KMS-11 (cell line): ENCODE data around the gene APOH.

Source experiments
- H2AFZ ChIP-seq: fragments of 200-600 bp; sonication (generic); 2 replicates; pipeline ENCODE4 v1.6.1; 2016; ENCODE audit warnings: antibody characterized with exemption, mixed run types, low read depth
- H3K27ac ChIP-seq: fragments of 200-600 bp; sonication (generic); 2 replicates; pipeline ENCODE4 v1.6.1; 2016; ENCODE audit warnings: mild to moderate bottlenecking, mixed run types
- H3K27me3 ChIP-seq: fragments of 200-600 bp; sonication (generic); 2 replicates; pipeline ENCODE4 v1.6.1; 2017; ENCODE audit warnings: mild to moderate bottlenecking, low read depth, mixed run types, moderate library complexity; ENCODE audit not compliant: insufficient read depth
- H3K36me3 ChIP-seq: fragments of 200-600 bp; sonication (generic); 2 replicates; pipeline ENCODE4 v1.6.1; 2017; ENCODE audit warnings: mild to moderate bottlenecking, mixed run types; ENCODE audit not compliant: insufficient read depth
- H3K4me1 ChIP-seq: fragments of 200-600 bp; sonication (generic); 2 replicates; pipeline ENCODE4 v1.6.1; 2016; ENCODE audit warnings: mild to moderate bottlenecking, low read depth, mixed run types; ENCODE audit not compliant: poor library complexity, severe bottlenecking
- H3K4me2 ChIP-seq: fragments of 200-600 bp; sonication (generic); 2 replicates; pipeline ENCODE4 v1.7.0; 2016; ENCODE audit warnings: mild to moderate bottlenecking, mixed run types
- H3K4me3 ChIP-seq: fragments of 200-600 bp; sonication (generic); IDR thresholded peaks from 2 replicates; pipeline ENCODE4 v1.6.1; 2017; ENCODE audit warnings: low read depth, low read length, mixed read lengths; ENCODE audit not compliant: insufficient read depth
- H3K79me2 ChIP-seq: fragments of 200-600 bp; sonication (generic); 2 replicates; pipeline ENCODE4 v1.6.1; 2016; ENCODE audit warnings: low read depth, mixed run types; ENCODE audit not compliant: insufficient read depth
- H3K9ac ChIP-seq: fragments of 200-600 bp; sonication (generic); 2 replicates; pipeline ENCODE4 v1.6.1; 2016; ENCODE audit warnings: mild to moderate bottlenecking, mixed run types
- H4K20me1 ChIP-seq: fragments of 200-600 bp; sonication (generic); 2 replicates; pipeline ENCODE4 v1.6.1; 2016; ENCODE audit warnings: mild to moderate bottlenecking, mixed run types; ENCODE audit not compliant: insufficient read depth
- CTCF ChIP-seq: fragments of 200-600 bp; sonication (generic); conservative IDR thresholded peaks from 2 replicates; pipeline ENCODE4 v1.6.1; 2017; ENCODE audit warnings: low read depth, mild to moderate bottlenecking, antibody characterized with exemption, low read length, moderate library complexity, mixed read lengths

The APOH gene

GRCh38 chr17:66268247-66268927 is 39.2 kb upstream of the APOH start:
- Histone ChIP-seq H2AFZ (no peak overlapping the region), H3K27ac (no peak overlapping the region), H3K4me2 (no peak overlapping the region), H3K4me3 (no peak overlapping the region), H3K27me3 (no peaks in the 10 kb centered on the region), H4K20me1 (no peaks in the 10 kb centered on the region), H3K36me3 (no peaks in the 10 kb centered on the region), H3K9ac (no peak overlapping the region), H3K4me1 (peaks cover 17% of the 10 kb centered on the region), H3K79me2 (no peaks in the 10 kb centered on the region)
- no peak for TF ChIP-seq CTCF

GRCh38 chr17:66264696-66265095 is 35.5 kb upstream of the APOH start:
- no peaks in the 10 kb centered on the region for H3K27me3 ChIP-seq
- no peaks in the 10 kb centered on the region for H4K20me1 ChIP-seq
- no peak for TF ChIP-seq CTCF
- no peak overlapping the region for H3K4me2 ChIP-seq
- H2AFZ ChIP-seq, result no peak overlapping the region
- H3K36me3 ChIP-seq, result no peaks in the 10 kb centered on the region
- H3K9ac ChIP-seq, result no peak overlapping the region
- no peak overlapping the region for H3K27ac ChIP-seq
- H3K4me3 ChIP-seq, result no peak overlapping the region
- peaks cover 21% of the 10 kb centered on the region for H3K4me1 ChIP-seq
- H3K79me2 ChIP-seq, result no peaks in the 10 kb centered on the region

GRCh38 chr17:66262767-66263166 is 33.6 kb upstream of the APOH start:
- H3K36me3 ChIP-seq, result no peaks in the 10 kb centered on the region
- no peak overlapping the region for H2AFZ ChIP-seq
- peaks cover 21% of the 10 kb centered on the region for H3K4me1 ChIP-seq
- no peaks in the 10 kb centered on the region for H4K20me1 ChIP-seq
- no peaks in the 10 kb centered on the region for H3K27me3 ChIP-seq
- no peak overlapping the region for H3K4me2 ChIP-seq
- no peak overlapping the region for H3K27ac ChIP-seq
- H3K9ac ChIP-seq, result no peak overlapping the region
- no peak overlapping the region for H3K4me3 ChIP-seq
- TF ChIP-seq CTCF, result no peak
- H3K79me2 ChIP-seq, result no peaks in the 10 kb centered on the region

- Histone ChIP-seq H3K36me3 (no peaks in the 10 kb centered on the region), H3K4me1 (peaks cover 21% of the 10 kb centered on the region), H3K27ac (no peak overlapping the region), H3K79me2 (no peaks in the 10 kb centered on the region), H4K20me1 (no peaks in the 10 kb centered on the region), H3K4me2 (no peak overlapping the region), H2AFZ (no peak overlapping the region), H3K27me3 (no peaks in the 10 kb centered on the region), H3K9ac (no peak overlapping the region), H3K4me3 (no peak overlapping the region)
- no peak for TF ChIP-seq CTCF
Observed at GRCh38 chr17:66260688-66261087, 31.5 kb upstream of the APOH start.
